HepG2 (cell line): ENCODE measurements around the gene PGAP3. TPM values are rescaled to one million over a fixed set of nuclear protein-coding genes. Genes with fewer than 3 reads are reported as not detected.

Experiments used
- EZH2 ChIP-seq: conservative IDR thresholded peaks from 2 replicates; pipeline ENCODE4 v1.6.1; 2012; ENCODE audit warnings: mild to moderate bottlenecking, low read depth, low read length, moderate library complexity
- HDAC6 ChIP-seq: fragments of 200-600 bp; sonication (generic); IDR thresholded peaks from 2 replicates; pipeline ENCODE4 v1.7.0; 2017; ENCODE audit warnings: mild to moderate bottlenecking, antibody characterized with exemption, low read length, low read depth
- KDM2A ChIP-seq: sonication (generic); formaldehyde crosslinking; IDR thresholded peaks from 2 replicates; pipeline ENCODE4 v1.4.0; 2020; ENCODE audit warnings: low read depth, missing genetic modification reagents, borderline replicate concordance
- MTA1 ChIP-seq: sonication (generic); formaldehyde crosslinking; IDR thresholded peaks from 2 replicates; pipeline ENCODE4 v1.4.0; 2020; ENCODE audit warnings: missing genetic modification reagents, mild to moderate bottlenecking, borderline replicate concordance
- NFAT5 ChIP-seq: sonication (generic); formaldehyde crosslinking; IDR thresholded peaks from 2 replicates; pipeline ENCODE4 v1.4.0; 2020; ENCODE audit warnings: missing genetic modification reagents
- NFKBIZ ChIP-seq: IDR thresholded peaks from 2 replicates; pipeline ENCODE4 v1.6.1; 2018; ENCODE audit warnings: missing genetic modification reagents, missing compliant biosample characterization
- PAXIP1 ChIP-seq: sonication (generic); formaldehyde crosslinking; conservative IDR thresholded peaks from 2 replicates; pipeline ENCODE4 v1.4.0; 2020; ENCODE audit warnings: mild to moderate bottlenecking, missing genetic modification reagents, moderate library complexity
- POLR2AphosphoS2 ChIP-seq: IDR thresholded peaks from 2 replicates; pipeline ENCODE4 v1.6.1; 2011; ENCODE audit warnings: low read depth, low read length, improper control_type of control experiment
- REST ChIP-seq, 2 experiments: IDR thresholded peaks; 2 replicates each; pipeline ENCODE4 v1.6.1; 2011 to 2012; ENCODE audit warnings: low read length in 2 of 2, borderline replicate concordance in 1 of 2, low read depth in 1 of 2, mild to moderate bottlenecking in 1 of 2, moderate library complexity in 1 of 2
- TEAD2 ChIP-seq: sonication (generic); formaldehyde crosslinking; IDR thresholded peaks from 2 replicates; pipeline ENCODE4 v1.9.0; 2021; ENCODE audit warnings: missing genetic modification reagents
- YEATS4 ChIP-seq: sonication (generic); formaldehyde crosslinking; IDR thresholded peaks from 2 replicates; pipeline ENCODE4 v1.4.0; 2020; ENCODE audit warnings: missing genetic modification reagents, borderline replicate concordance
- ZNF430 ChIP-seq: sonication (generic); formaldehyde crosslinking; IDR thresholded peaks from 2 replicates; pipeline ENCODE4 v1.9.0; 2021; ENCODE audit warnings: mild to moderate bottlenecking, missing genetic modification reagents
- ZNF605 ChIP-seq: sonication (generic); formaldehyde crosslinking; IDR thresholded peaks from 2 replicates; pipeline ENCODE4 v1.8.0; 2022; ENCODE audit warnings: mild to moderate bottlenecking, missing genetic modification reagents
- ZNF678 ChIP-seq: sonication (generic); formaldehyde crosslinking; IDR thresholded peaks from 2 replicates; pipeline ENCODE4 v1.4.0; 2020; ENCODE audit warnings: mild to moderate bottlenecking, missing genetic modification reagents
- ZSCAN29 ChIP-seq: sonication (generic); formaldehyde crosslinking; conservative IDR thresholded peaks from 2 replicates; pipeline ENCODE4 v1.4.0; 2020; ENCODE audit warnings: mild to moderate bottlenecking, missing genetic modification reagents
- polyA plus RNA-seq, 8 experiments: library from polyadenylated mRNA; depleted of rRNA in 3 of 8; stranded (reverse) in 7 of 8; unstranded in 1 of 8; fragments of >200 nt; fragmentation: Illumina TruSeq in 4 of 8; extraction: Trizol in 4 of 8; gene quantifications; 2 replicates each; pipeline versions ENCODE4 v1.2.1 to v1.2.3, GENCODE V29; 2011 to 2016; ENCODE audit warnings: low read depth in 4 of 8, missing spikeins in 1 of 8, mixed read lengths in 1 of 8; ENCODE audit not compliant: insufficient read depth in 1 of 8
- total RNA-seq, 5 experiments: library from RNA; depleted of rRNA; stranded (reverse); fragments of >200 nt; fragmentation: Illumina TruSeq; extraction: Trizol; gene quantifications; 2 replicates each; pipeline ENCODE4 v1.2.3, GENCODE V29; 2016; ENCODE audit warnings: low read depth in 1 of 5

The PGAP3 gene
- total and polyA plus RNA-seq, 2 of the 13 experiments (the other 11 are each of a cell fraction or from before 2014, with no cell fraction given): 11.9 to 14.6 TPM

- peak; percentile 12; the same call in 1 of the 2 replicates for TF ChIP-seq PAXIP1
- TF ChIP-seq NFAT5 (CRISPR knock-in tag): peak; percentile 70; the same call in 1 of the 2 replicates
- TF ChIP-seq YEATS4 (CRISPR knock-in tag): peak; percentile 55; the same call in 1 of the 2 replicates
- peak; percentile 65; the same call in 1 of the 2 replicates for TF ChIP-seq ZNF678
- TF ChIP-seq REST (IDR thresholded peaks at IDR 0.05; ENCODE audit: borderline replicate concordance in 1 of 2, low read depth in 1 of 2, low read length in 2 of 2): peak in 1 of 2 experiments; percentile 61; a peak in 1 of 4 replicates
- TF ChIP-seq HDAC6: no peak
- TF ChIP-seq KDM2A: peak; percentile 67
- TF ChIP-seq NFKBIZ (CRISPR knock-in tag): peak; percentile 29; the same call in 1 of the 2 replicates
- TF ChIP-seq ZSCAN29 (CRISPR knock-in tag): peak; percentile 91
- no peak for TF ChIP-seq EZH2
- peak; percentile 72; the same call in 1 of the 2 replicates for TF ChIP-seq ZNF605 (CRISPR knock-in tag)
- no peak for TF ChIP-seq POLR2AphosphoS2
- no peak; the same call in 1 of the 2 replicates for TF ChIP-seq MTA1
- peak; percentile 85 for TF ChIP-seq ZNF430 (CRISPR knock-in tag)
- peak; percentile 67; the same call in 1 of the 2 replicates for TF ChIP-seq TEAD2 (CRISPR knock-in tag)
These were observed at the start of gene PGAP3 (continued) for GRCh38 chr17:39687546-39688474.
